CD4-positive, alpha-beta T cell (primary cell): Measurements from ENCODE around the gene FBLN2. TPM values are rescaled to one million over a fixed set of nuclear protein-coding genes. Genes with fewer than 3 reads are reported as not detected.

Experiments
- ATAC-seq: fragments of 200-7000 bp; cut with Tn5 transposase; one replicate; pipeline ENCODE4 v1.10.0; 2022; ENCODE audit warnings: mild to moderate bottlenecking; ENCODE audit not compliant: poor library complexity
- CTCF ChIA-PET: fragments of 350-600 bp; sonication (Branson Sonifier 250); formaldehyde crosslinking; loops from one replicate; lab custom pipeline; 2021; ENCODE audit warnings: antibody characterized with exemption, inconsistent platforms; lab: Charles Lee
- POLR2A ChIA-PET: fragments of 350-600 bp; sonication (Branson Sonifier 250); formaldehyde crosslinking; loops from one replicate; lab custom pipeline; 2021; ENCODE audit warnings: antibody characterized with exemption, inconsistent platforms; lab: Charles Lee
- DNase-seq, 14 experiments: peaks; one replicate each; pipeline ENCODE4 v3.0.0-alpha.2; 2013 to 2020; ENCODE audit warnings: mixed read lengths in 2 of 14
- H3K27ac ChIP-seq, 2 donors: one replicate each; pipeline versions ENCODE4 v1.5.1 to v1.7.0; 2013; ENCODE audit warnings: low read length in 2 of 2, low read depth in 1 of 2, mild to moderate bottlenecking in 1 of 2
- H3K27me3 ChIP-seq, 2 experiments: 1 replicate in 1 of 2; 2 replicates in 1 of 2; pipeline versions ENCODE4 v1.6.1 to v1.7.0; 2013; ENCODE audit warnings: low read length in 2 of 2, control low read depth in 1 of 2, mild to moderate bottlenecking in 1 of 2, moderate library complexity in 1 of 2; ENCODE audit not compliant: insufficient read depth in 2 of 2, control insufficient read depth in 1 of 2
- H3K36me3 ChIP-seq: one replicate; pipeline ENCODE4 v1.6.1; 2013; ENCODE audit warnings: low read length, control low read depth; ENCODE audit not compliant: insufficient read depth
- H3K4me1 ChIP-seq: one replicate; pipeline ENCODE4 v1.6.1; 2013; ENCODE audit warnings: low read length, control low read depth; ENCODE audit not compliant: insufficient read depth
- H3K4me3 ChIP-seq: one replicate; pipeline ENCODE4 v1.5.1; 2013; ENCODE audit warnings: mild to moderate bottlenecking, low read length, moderate library complexity
- H3K9me3 ChIP-seq, 2 experiments: 1 replicate in 1 of 2; 2 replicates in 1 of 2; pipeline versions ENCODE4 v1.6.1 to v1.7.0; 2013; ENCODE audit warnings: low read length in 2 of 2, mild to moderate bottlenecking in 2 of 2, control low read depth in 1 of 2, moderate library complexity in 1 of 2; ENCODE audit not compliant: control insufficient read depth in 1 of 2, insufficient read depth in 1 of 2
- H3K27ac Mint-ChIP-seq: one replicate; pipeline ENCODE4 v1.8.0; 2020; ENCODE audit warnings: mixed read lengths
- H3K27me3 Mint-ChIP-seq: one replicate; pipeline ENCODE4 v1.8.0; 2021; ENCODE audit warnings: mixed read lengths
- H3K36me3 Mint-ChIP-seq: one replicate; pipeline ENCODE4 v1.8.0; 2021; ENCODE audit warnings: low read depth, mixed read lengths
- H3K4me1 Mint-ChIP-seq: one replicate; pipeline ENCODE4 v1.8.0; 2021; ENCODE audit warnings: low read depth, mixed read lengths
- H3K4me3 Mint-ChIP-seq: one replicate; pipeline ENCODE4 v1.8.0; 2020; ENCODE audit warnings: mild to moderate bottlenecking, mixed read lengths
- H3K9me3 Mint-ChIP-seq: one replicate; pipeline ENCODE4 v1.8.0; 2020; ENCODE audit warnings: mixed read lengths
- CTCF ChIP-seq: fragments of 200-600 bp; IDR thresholded peaks from one replicate; pipeline ENCODE4 v1.8.0; 2022; ENCODE audit warnings: antibody characterized with exemption, mild to moderate bottlenecking
- intact Hi-C, 2 experiments: fragments of 100-400 bp; cut with DNase I in 1 of 2; cut with micrococcal nuclease in 1 of 2; formaldehyde crosslinking; loops; one replicate each; pipeline versions ENCODE4 v1.15.1 to v1.9.0; 2023 to 2025; cut with DNase I, micrococcal nuclease
- total RNA-seq, 174 experiments: library from RNA in 2 of 174; stranded (reverse) in 2 of 174; gene quantifications; one replicate each; pipeline ENCODE4 v1.2.3 and lab custom pipeline; 2021 to 2026

Gene FBLN2
- total RNA-seq, 2 experiments from 2014 or later, result 0.19 to 0.25 TPM

DNA sequence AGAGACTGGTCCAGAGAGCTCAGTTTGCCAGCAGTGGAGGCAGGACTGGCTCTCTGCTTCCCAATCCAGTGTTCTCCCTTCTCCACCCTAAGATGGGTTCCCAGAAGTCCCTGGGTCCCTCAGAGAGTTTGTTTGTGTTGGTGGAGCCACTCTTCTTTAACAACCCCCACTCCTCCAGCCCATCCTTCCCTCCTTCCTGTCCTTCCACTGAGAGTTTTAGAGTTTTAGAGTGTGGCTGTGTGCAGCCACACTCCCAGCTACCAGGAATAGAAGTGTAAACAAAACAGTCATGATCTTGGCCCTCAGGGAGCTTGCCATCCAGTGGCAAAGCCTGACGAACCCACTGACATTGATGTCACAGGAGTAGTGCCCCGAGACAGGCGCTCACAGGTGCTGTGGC is 12.5 kb upstream of the FBLN2 start:
- H3K36me3 Mint-ChIP-seq, result no peaks in the 10 kb centered on the region
- H3K4me1 Mint-ChIP-seq, result peaks cover 8% of the 10 kb centered on the region
- H3K27me3 Mint-ChIP-seq, result no peaks in the 10 kb centered on the region
- Histone ChIP-seq H3K4me3 (no peak overlapping the region), H3K36me3 (no peaks in the 10 kb centered on the region), H3K4me1 (peaks cover 8% of the 10 kb centered on the region), H3K9me3 (peaks cover 0 to 9% of the 10 kb centered on the region in 2 experiments), H3K27me3 (peaks cover 0 to 2% of the 10 kb centered on the region in 2 experiments), H3K27ac (no peak overlapping the region)
- no peaks in the 10 kb centered on the region for H3K9me3 Mint-ChIP-seq
- no peak overlapping the region for H3K4me3 Mint-ChIP-seq
- intact Hi-C loops, result no loop called here
- no peak for TF ChIP-seq CTCF
- ATAC-seq (no peak), DNase-seq (no peak)
- no peak overlapping the region for H3K27ac Mint-ChIP-seq
- ChIA-PET CTCF (no interaction called here), POLR2A (no interaction called here)

DNA sequence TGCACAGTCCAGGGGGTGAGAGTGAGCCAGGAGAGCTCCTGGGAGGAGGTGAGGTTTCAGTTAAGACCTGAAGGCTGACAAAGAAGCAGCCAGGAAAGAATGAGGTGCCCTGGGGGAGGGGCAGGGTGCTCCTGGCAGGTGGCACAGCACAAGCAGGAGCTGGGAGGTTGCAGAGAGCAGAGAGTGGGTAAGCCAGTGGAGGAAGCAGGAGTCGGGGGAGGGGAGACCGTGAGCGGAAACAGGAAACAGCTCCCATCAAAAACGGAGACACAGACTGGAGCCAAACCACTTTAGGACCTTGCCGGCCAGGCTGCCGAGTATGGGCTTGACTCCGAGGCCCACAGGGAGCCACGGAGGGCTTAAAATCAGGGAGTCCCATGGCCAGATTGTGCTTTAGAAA is 12.1 kb upstream of the FBLN2 start:
- no peak for DNase-seq
- no peak for TF ChIP-seq CTCF
- no peaks in the 10 kb centered on the region for H3K9me3 Mint-ChIP-seq
- ChIA-PET POLR2A (no interaction called here), CTCF (interaction anchor here (0.5 kb wide), 1 partner anchor 1089 kb away, joined by 3 read pairs; no protein-coding TSS in a partner anchor)
- no peak overlapping the region for H3K4me3 Mint-ChIP-seq
- ATAC-seq, result no peak
- peaks cover 8% of the 10 kb centered on the region for H3K4me1 Mint-ChIP-seq
- no peaks in the 10 kb centered on the region for H3K36me3 Mint-ChIP-seq
- H3K27ac Mint-ChIP-seq, result no peak overlapping the region
- H3K27me3 Mint-ChIP-seq, result no peaks in the 10 kb centered on the region
- Histone ChIP-seq H3K36me3 (no peaks in the 10 kb centered on the region), H3K27me3 (peaks cover 0 to 2% of the 10 kb centered on the region in 2 experiments), H3K9me3 (peaks cover 0 to 11% of the 10 kb centered on the region in 2 experiments), H3K4me1 (peaks cover 8% of the 10 kb centered on the region), H3K4me3 (no peak overlapping the region), H3K27ac (no peak overlapping the region)
- intact Hi-C loops, result no loop called here

DNA sequence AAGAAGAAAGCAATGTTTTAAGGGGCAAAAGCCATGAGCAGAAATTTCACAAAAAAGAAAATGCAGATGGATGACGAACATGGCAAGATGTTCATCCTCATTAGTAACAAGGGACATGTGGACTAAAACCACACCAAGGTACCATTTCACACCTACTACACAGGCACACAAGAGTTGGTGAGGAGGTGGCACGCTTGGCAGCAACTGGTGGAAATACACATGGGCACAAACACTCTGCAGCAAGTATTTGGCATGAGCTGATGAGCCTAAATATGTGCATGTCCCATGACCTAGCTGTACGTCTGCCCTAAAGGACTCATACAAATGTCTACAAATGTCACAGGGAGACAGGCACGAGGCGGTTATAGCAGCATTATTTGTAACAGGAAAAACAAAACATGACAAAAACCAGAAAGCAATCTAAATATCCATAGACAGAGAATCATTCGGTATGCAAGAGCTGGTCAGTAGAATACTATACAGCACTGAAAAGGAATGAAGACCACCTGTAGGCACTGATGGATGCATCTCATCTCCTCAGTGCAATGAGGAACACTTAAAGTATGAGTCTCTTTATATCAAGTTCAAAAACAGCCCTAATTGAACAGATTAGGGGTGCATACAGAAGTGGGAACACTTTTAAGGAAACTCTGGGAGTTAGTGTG is 11.5 kb upstream of the FBLN2 start:
- Histone ChIP-seq H3K4me3 (no peak overlapping the region), H3K4me1 (peaks cover 8% of the 10 kb centered on the region), H3K27me3 (peaks cover 0 to 2% of the 10 kb centered on the region in 2 experiments), H3K36me3 (no peaks in the 10 kb centered on the region), H3K27ac (no peak overlapping the region), H3K9me3 (peaks cover 0 to 11% of the 10 kb centered on the region in 2 experiments)
- Mint-ChIP-seq H3K4me3 (no peak overlapping the region), H3K9me3 (no peaks in the 10 kb centered on the region), H3K4me1 (peaks cover 8% of the 10 kb centered on the region), H3K36me3 (no peaks in the 10 kb centered on the region), H3K27ac (no peak overlapping the region), H3K27me3 (no peaks in the 10 kb centered on the region)
- POLR2A ChIA-PET, result no interaction called here
- ATAC-seq (no peak), DNase-seq (no peak)
- intact Hi-C loops, result no loop called here
- CTCF ChIA-PET, result interaction anchor here (0.5 kb wide), 1 partner anchor 1089 kb away, joined by 3 read pairs; no protein-coding TSS in a partner anchor
- no peak for TF ChIP-seq CTCF
